ENCODE measurements around the gene HS1BP3.

HS1BP3 gene

DNA sequence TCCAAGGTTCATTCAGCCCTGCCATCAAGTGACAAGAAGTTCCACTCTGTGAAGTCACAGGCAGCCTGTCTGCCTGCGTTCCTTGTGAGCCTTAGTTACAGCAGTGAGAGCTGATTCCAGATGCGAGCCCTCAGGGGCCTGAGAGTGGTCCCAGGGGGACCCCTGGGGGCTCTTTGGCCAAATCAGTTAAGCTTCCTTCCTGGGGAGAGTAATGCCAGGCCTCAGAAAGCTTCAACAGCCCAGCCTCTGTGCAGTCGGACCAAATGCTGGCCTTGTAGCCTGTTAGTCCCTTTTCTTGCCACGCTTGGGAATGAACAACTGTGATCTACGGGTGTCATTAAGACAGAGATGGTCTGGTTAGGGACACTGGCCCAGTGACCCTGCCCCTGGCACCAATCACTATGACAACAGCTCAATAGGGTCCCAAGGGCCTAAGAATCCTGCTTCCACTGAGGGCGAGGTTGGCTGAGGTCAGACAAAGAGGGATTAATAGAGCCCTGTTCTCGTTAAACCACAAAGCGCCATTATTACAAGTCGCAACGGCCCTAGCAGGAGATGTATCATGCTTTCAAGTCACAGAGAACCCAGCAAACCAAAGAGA lies 50.9 kb downstream of the HS1BP3 start:
- DNase-seq (ENCODE audit: low read depth): no peak

DNA sequence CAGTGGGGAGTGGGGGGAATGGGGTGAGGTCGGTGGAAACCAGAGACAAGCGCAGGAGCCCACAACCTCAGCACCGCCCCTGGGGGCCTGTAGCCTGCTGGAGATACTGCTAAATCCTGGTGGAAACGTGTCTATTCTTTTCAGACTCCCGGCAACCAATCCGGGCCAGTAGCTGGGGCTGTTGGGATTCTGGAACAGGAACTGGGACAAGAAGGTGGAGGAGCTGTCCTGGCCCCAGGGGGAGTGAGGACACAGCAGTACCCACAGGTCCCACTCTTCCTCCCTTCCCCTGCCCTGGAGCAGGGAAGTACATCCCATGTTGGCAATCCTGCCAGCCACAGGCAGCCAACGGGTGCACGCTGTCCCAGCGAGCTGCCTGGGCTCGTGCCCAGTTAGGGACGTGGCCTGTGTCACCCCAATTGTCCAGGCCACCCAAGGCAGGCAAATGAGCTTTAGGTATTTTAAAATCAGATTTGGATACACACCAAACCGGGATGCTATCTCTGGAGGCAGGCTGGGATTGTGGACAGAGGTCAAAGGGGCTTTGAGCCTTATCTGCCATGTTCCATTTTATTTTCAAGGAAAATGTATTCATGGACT lies 51.8 kb downstream of the HS1BP3 start:
- DNase-seq (ENCODE audit: low read depth): no peak

DNA sequence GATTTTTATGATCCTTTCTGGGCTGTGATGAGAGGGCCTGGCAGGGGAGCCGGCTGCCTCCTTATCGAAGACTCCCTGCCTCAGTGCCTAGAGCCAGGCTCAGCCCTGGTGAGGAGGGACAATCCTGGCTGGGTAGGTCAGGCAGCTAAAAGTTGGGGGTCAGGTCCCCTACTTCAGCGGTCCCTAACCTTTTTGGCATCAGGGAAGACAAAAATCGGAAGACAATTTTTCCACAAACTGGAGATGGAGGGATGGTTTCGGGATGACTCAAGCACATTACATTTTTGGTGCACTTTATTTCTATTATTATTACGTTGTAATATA lies 53.1 kb downstream of the HS1BP3 start:
- DNase-seq (ENCODE audit: low read depth): no peak

DNA sequence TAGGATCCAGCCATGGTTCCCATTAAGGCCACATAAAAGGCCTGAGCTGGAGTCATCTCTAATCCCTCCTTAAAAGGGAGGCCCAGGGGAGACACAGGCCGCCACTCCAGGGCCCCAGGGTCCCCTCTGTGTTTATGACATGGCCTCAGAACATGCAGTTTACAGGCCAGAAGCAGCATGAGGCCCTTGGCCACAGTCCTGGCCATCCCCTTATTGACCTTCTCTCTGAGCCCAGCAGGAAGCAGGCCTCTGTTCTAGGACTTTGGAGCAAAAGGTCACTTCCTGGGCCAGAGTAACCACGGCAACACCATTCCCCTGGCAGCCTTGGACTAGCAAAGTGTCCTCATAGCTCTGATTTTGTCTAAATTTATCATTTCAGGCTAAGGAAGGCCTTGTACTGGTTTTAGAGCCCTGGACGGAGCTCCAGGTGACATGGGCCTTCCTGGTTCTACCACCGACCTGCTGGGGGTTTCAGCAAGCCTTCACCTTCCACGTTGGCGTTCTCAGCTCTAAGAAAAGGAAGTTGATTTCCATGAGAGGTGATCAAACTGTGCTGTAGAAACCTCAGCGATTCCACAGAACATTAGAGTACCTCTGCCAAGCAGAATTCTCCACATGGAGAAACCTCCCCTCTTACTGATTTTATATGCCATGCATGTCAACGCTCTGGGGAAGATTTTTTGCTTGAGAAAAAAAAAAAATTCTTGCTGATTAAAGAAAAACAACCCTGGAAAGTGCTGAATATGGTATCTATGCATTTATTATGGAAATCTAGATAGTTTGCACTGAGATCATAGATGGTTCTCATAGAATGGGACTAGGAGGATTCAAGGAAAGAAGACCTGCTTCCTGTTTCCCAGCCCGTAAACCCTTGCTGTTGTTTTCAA lies 53.7 kb downstream of the HS1BP3 start:
- DNase-seq (ENCODE audit: low read depth): peak; percentile 90

DNA sequence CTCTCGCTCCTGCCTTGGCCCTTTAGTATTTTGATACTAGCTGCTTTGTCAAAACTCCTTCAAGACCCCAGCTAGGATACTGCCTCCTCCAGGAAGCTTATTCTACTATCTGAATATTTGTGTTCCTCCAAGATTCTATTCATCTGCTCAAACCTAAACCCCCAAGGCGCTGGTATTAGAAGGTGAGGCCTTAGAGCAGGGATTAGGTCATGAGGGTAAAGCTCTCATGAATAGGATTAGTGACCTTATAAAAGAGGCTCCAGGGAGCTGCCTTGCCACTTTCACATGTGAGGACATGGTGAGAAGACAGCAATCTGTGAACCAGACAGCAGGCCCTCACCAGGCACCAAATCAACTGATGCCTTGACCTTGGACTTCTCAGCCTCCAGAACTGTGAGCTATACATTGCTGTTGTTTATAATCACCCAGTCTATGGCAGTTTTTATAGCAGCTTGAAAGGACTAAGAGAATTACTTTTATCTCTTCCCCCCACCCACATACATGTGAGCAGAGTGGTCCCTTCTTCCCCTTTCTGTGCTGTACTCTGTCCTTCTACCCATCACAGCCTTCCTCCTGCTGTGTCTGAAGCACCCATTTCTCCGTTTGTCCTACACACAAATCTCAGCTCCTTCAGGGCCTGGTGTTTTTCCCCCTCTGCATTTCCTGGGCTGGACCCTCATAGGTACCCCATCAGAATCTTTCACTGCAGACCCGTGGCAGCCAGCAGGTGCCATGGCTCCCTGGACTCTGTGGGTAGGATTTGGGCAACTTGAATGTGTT lies 54.5 kb downstream of the HS1BP3 start:
- DNase-seq (ENCODE audit: low read depth): no peak

DNA sequence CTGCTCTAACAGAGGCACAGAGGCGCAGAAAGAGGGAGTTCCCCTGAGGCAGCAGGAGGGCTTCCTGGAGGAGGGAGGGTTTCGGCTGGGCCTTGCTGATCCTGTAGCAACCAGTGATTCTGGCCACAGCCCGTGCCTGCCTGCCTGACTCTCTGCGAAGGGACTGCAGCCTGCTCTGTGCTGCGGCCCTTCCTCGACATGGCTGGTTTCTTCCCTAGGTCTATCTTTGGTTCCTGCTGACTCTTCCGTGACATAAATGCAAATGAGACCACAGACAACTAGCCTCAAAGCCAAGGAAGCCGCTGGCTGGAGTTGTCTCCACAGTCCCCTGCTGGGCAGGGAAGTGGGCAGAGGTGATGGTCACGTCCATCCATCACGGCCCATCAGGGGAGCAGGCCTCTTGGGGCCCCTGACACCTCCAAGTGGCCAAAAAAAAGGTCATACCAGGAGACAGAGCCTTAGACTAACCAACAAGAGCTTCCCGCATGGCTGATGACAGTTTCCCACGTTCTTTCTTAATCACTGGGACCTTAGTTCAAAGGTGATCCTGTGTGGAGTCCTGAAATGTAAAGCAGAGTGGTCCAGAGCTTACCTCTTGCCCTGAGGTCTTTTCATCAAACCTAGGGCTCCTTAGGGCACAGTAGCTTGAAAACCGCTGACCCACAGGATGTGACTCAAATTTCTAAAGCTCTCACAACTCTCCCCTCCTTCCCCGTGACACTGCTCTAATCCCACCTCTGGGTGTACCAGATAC lies 55.3 kb downstream of the HS1BP3 start:
- no peak for DNase-seq (ENCODE audit: low read depth)

DNA sequence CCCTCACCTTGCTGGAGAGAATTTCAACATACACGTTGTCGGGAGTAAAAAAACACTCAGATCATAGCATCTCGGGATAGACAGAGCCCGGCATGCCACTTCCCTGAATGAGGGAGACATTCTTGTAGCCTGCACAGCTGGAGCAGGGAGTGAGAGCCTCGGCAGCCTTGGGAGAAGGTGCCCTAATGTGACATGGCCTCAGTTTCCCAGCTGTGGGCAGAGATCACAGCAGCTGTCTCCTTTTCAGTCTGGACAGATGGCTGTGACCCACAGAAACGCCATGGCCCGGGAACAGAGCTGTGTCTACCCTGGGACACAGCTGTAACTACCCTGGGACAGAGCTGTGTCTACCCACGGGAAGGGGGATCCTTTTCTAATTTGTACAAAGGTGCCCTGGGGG lies 55.9 kb downstream of the HS1BP3 start:
- DNase-seq (ENCODE audit: low read depth): no peak

DNA sequence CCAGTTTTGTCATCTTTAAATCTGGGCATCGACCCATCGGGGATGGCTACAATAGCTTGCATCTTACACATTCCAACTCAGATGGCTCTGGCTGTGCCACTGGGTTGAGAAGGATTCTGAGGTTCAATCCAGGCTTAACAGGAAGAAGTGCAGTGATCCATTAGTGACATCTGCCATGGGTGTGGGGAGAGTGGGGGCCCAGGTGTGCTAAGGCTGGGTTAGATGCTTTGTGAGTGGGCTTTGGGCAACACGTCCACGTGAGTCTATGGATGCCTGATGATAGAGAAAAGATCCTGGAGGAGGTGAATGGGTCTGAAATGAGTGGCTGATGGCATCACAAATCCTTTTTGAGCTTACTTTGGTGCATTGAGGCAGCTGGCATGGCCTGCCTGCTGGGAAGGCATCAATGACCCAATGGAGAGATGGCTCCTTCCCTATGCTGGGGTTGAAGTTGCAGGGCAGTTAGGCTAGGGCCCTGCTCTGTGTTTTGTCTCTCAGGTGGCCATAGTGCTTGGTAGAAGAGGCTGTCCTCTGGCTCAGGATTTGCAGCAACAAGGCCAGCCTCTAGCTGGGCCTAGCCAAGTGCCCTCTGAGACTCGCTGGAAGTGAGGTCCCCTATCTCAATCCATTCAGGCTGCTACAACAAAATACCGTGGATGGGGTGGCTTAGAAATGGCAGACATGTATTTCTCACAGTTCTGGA lies 56.7 kb downstream of the HS1BP3 start:
- DNase-seq (ENCODE audit: low read depth): no peak

DNA sequence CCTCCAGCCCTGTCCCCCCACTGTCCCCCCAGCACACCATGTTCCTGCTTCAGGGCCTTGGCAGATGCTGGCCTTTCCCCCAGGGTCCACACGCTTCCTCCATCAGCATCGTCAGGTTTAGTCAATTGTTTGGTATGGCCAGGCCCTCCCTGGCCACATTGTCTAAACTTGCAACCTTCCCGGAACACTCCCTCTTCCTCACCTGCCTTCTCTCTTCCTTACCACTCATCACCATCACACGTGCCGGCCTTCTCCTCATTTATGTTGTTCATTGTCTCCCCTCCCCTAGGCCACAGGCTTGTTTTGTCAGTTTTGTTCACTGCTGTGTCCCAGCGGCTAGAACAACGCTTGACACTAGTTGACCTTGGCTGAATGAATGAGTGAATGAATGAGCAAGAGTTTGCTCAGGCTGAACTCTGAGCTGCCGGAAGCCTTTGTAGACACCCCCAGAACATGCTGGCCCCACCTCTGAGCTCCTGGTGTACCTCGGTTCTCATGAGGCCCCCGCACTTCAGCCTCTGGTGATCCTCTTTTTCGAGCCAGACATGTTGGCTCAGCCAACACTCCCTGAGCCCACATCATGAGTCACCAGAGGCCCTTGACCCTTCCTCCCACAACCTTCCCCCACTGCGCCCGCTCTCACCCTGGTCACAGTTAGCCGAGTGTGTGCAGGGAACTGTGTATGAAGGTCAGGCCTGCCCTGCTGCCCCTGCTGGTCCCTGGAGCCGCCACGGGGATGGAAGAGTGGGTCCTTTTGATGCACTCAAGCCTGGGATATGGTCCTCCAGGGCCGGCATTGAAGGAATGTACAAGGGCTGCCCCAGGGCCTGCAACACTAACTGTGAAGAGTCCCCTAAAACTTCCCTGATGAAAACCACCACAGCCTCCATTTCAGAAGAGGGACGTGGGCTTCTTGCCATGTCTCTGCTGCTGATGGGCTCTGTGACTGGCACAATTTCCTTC lies 57.5 kb downstream of the HS1BP3 start:
- DNase-seq (ENCODE audit: low read depth): peak; percentile 70

DNA sequence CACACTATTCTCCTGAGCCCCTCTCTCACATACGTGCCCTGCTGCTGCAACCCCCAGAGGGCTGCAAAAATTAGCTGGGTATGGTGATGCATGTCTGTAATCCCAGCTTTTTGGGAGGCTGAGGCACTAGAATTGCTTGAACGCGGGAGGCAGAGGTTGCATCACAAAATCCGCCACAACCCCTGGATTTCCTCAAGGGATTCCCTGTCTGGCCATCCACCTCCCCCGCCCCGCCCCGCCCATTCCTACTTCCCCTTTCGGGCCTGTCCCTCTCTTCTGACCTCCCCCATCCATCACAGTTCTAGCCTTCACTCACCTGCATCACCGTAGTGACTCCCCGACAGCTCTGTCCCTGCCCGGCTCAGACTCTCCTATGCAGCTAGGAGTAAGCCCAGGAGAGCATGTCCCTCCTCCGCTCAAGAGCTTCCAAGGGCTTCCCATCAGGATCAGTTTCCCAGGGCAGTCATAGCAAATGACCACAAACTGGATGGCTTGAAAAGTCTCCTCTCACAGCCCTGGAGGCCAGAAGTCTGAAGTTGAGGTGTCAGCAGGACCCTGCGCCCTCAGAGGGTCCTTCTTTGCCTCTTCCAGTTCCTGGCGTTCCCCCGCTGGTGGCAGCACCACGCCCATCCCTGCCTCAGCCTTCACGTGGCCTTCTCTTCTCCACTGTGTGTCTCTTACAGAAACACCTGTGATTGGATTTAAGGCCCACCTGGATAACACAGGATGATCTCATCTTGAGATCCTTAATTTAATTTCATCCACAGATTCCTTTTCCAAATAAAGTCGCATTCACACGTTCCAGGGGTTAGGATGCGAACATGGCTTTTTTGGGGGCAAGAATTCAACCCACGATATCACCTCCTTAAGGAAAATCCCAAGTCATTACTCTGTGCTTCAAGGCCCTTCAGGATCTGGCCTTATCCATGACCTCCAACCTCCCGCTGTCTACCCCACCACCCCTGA lies 58.5 kb downstream of the HS1BP3 start:
- no peak for DNase-seq (ENCODE audit: low read depth)

DNA sequence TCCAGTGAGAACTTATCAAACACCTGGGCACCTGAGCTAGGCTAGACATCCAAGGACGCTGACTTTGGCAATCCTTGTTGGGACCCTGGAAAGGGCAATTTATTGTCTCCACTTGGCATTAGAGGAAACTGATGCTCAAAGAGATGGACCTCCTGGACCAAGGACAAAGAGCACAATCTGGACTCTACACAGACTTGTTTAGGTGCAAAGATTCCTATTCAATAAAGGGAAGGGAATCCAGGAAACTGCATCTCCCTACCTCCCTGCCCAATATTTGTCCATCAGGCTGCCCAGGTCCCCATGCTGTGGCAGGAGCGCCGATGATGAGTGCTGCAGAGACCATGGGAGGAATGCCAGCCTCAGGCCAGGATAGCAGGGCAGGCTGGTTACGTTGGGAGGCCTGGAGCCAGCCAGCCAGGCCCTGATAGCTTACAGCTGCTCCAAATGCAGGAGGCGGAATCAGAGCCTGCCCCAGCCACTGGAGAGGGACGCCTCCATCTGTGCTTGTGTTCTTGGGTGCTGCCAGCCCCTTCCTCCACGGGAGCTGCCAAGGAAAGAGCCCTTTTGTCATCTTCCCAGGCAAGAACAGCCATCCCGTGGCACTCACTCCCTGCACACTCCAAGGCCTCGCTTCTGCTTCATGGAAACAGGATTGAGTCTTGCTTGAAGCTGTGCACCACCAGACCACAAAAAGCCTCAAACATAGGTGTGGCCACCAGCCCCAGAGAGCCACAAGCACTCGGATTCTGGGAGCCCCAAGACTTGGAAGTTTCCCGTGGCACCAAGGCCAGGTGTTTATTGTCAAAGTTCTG lies 60.0 kb downstream of the HS1BP3 start:
- DNase-seq (ENCODE audit: low read depth): peak; percentile 39

DNA sequence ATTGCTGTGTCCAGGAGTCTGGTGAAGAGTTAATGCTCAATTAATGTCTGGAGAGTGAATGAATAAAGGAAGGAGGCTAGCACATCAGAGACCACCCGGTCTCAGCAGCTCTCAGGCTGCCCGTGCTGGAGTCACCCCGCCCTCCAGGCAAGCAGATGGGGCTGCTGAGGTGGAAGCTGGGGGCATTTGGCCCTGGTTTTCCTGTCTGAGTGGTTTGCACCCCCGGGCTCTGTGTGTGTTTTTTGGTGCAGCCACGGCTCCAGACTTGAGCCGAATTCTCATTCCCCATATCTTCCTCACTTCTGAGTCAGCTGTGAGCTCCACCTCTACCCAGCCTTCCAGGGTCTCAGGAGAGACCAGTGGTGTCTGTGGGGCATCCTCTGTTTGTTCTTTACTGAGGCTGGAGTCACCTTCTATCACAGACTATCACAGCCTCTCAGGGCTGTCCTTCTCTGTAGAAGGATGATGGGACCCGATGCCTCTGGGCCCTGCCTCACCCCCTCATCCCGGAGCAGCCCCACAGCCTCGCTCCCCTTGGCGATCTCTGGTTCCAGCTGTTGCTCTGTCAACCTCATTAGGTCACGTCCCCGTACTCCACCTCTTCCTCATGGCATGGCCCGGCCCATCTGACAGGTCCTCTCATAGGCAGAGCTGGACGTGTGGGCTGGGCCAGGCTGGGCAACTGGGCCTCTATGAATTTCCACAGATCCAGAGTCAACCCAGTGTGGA lies 60.8 kb downstream of the HS1BP3 start:
- no peak for DNase-seq (ENCODE audit: low read depth)

DNA sequence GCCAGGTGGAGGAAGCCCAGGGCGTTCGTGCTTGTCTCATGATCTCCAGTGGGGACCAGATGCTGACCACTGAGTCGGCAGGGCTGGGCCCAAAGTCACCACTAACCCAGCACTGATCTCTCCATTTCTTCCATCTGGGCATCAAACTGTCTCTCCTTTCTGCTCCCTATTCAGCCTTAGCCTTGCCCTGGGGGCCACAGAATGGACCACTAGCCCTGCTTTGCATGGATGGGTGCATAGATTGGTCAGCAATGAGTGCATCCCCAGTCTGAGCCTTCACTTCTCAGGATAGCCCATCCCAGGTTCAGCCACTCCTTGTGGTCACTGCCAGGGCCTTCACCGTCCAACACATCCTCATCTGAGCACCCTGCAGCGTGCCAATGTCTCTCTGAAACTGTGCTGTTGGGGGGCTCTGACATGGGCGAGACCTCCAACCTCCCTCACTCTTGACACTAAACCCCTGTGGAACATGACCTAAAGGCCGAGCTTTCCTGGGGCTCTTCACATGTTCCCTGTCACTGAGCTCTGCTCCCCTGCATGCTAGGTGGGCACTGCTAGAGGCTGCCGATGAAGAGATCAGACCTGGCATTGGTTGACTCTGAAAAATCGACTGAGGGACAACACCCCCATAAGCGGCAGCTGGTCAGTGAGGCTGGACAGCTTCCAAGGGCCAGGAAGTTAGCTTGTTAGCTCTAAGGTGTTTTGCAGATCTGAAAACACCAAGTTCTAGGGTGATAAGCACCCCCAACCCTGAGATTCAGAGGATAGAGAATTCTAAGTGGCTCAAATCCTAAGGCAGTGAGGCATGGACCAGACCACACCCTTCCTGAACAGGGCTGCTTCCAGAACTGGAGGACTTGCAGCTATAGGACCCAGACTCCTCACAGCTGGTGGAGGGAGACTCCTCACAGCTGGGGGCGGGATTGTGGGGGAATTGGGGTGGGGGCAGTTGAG lies 61.7 kb downstream of the HS1BP3 start:
- DNase-seq (ENCODE audit: low read depth): no peak

DNA sequence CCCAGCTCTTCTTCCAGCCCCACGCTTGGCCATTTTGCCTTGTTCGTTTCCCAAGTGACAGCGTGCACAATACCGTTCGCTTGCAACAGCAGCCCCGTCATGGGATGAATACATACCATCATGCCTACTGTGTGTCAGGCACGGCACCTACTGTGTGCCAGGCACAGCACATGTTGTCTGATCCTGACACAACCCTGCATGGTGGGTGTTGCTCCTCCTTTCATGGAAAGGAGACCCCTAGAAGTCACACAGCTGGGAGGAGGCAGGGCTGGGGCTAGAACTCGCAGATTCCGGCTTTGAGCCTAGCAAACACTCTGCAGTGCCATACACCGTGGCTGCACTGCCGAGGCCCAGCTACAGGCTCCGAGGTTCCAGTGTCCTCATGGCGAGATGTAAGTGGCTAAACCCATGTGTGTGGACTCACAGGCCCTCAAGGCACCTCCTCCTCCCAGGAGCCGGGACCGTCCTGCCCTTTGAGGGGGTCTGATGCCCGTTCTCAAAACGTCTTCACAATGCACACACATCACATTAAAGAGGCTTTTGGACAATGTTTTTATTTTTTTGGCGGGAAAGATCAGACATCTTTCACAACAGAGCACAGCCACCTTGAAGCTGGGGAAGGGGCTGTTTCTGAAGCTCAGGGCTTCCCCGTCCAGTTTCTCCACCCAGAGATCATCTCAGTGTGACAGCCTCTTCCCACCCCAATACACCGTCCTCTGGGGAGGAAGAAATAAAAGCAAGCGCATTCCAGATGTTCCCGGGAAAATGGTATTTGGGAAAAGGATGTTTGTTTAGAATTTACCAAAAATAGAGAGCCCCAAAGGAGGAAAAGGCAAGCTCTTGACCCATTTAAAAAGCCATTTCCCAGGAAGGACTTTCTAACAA lies 64.9 kb downstream of the HS1BP3 start:
- DNase-seq (ENCODE audit: low read depth): no peak

DNA sequence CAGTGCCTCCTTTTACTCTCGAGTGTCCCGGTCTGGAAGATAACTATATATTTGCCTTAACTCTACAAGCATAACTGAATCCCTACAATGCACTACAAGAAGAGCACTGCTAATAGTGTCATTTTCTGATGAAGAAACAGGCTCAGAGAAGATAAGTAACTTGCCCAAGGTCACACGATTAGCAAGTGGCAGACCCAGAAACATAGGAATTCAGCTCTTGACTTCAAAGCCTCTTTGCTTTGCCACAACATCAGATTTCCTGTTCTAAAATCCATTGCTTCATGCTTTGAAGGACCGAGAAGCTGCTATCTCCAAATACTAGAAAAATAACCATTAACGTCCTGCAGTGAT lies 65.6 kb downstream of the HS1BP3 start:
- no peak for DNase-seq (ENCODE audit: low read depth)

Measured in fibroblast of gingiva (primary cell).